Stimulated activated CD4-positive, alpha-beta T cell treated with anti-CD3 and anti-CD28 coated beads, TNF-alpha, amount 100 ng/mL, for 48 hours (primary cell): ENCODE results near the gene SEPTIN2.
"Not testable (repeated sequence)": the region's sequence is repeated elsewhere in the genome, so short reads cannot be mapped to it uniquely, and the experiment has no call there.

ENCODE experiments used
- DNase-seq, 3 donors: peaks; one replicate each; pipeline ENCODE4 v3.0.0-alpha.2; 2020; ENCODE audit warnings: low read depth in 3 of 3

The SEPTIN2 gene

GRCh38 chr2:241379481-241380480 is 64.1 kb downstream of the SEPTIN2 start:
- DNase-seq, result no peak

GRCh38 chr2:241381872-241382271 is 66.1 kb downstream of the SEPTIN2 start:
- DNase-seq, result no peak

- not testable (repeated sequence) for DNase-seq
Observed at GRCh38 chr2:241385450-241385849, 69.7 kb downstream of the SEPTIN2 start.

GRCh38 chr2:241386519-241386918 is 70.8 kb downstream of the SEPTIN2 start:
- DNase-seq, result no peak

GRCh38 chr2:241389697-241390096 is 74.0 kb downstream of the SEPTIN2 start:
- no peak for DNase-seq

- peak in 1 of 3 donors; percentile 2 for DNase-seq
Observed at GRCh38 chr2:241390301-241391206, 74.8 kb downstream of the SEPTIN2 start.

GRCh38 chr2:241391892-241392665 is 76.4 kb downstream of the SEPTIN2 start:
- no peak for DNase-seq

GRCh38 chr2:241392753-241393152 is 77.0 kb downstream of the SEPTIN2 start:
- DNase-seq, result not testable (repeated sequence)

- DNase-seq, result no peak
Observed at GRCh38 chr2:241393524-241394196, 77.9 kb downstream of the SEPTIN2 start.

- not testable (repeated sequence) for DNase-seq
Observed at GRCh38 chr2:241396809-241397208, 81.1 kb downstream of the SEPTIN2 start.

GRCh38 chr2:241399941-241400922 is 84.5 kb downstream of the SEPTIN2 start:
- no peak for DNase-seq
